H1 (cell line): ENCODE results near the gene RELCH. TPM values are rescaled to one million over a fixed set of nuclear protein-coding genes. Genes with fewer than 3 reads are reported as not detected.

Source experiments
- CTCF ChIA-PET: fragments of 300-600 bp; sonication (Branson Sonifier 250); formaldehyde crosslinking; loops from one replicate; lab custom pipeline; 2021; ENCODE audit not compliant: partially characterized antibody; lab: Charles Lee
- POLR2A ChIA-PET: fragments of 300-600 bp; sonication (Branson Sonifier 250); formaldehyde crosslinking; loops from one replicate; lab custom pipeline; 2021; ENCODE audit warnings: inconsistent platforms; ENCODE audit not compliant: partially characterized antibody; lab: Charles Lee
- DNase-seq, 2 experiments: peaks; one replicate each; pipeline versions ENCODE4 v3.0.0 to v3.0.0-alpha.2; 2010 to 2022; ENCODE audit warnings: low spot score in 2 of 2, low read depth in 1 of 2, mixed read lengths in 1 of 2
- FAIRE-seq: peaks from 2 replicates; lab custom pipeline; 2011; peaks lifted over from hg19 to GRCh38; lab: Jason Lieb, UNC
- H2AFZ ChIP-seq: 2 replicates; pipeline ENCODE4 v1.8.1; 2012; ENCODE audit warnings: low read length, inconsistent platforms
- H2AK5ac ChIP-seq: 2 replicates; pipeline ENCODE4 v1.6.1; 2013; ENCODE audit warnings: low read depth, low read length
- H2BK120ac ChIP-seq: replicated peaks from 2 replicates; pipeline ENCODE3; 2013; ENCODE audit warnings: low read depth, low read length, inconsistent platforms
- H2BK12ac ChIP-seq: 2 replicates; pipeline ENCODE4 v1.6.1; 2013; ENCODE audit warnings: low read depth, low read length
- H2BK15ac ChIP-seq: 2 replicates; pipeline ENCODE4 v1.6.1; 2013; ENCODE audit warnings: low read length
- H2BK20ac ChIP-seq: 2 replicates; pipeline ENCODE4 v1.6.1; 2013; ENCODE audit warnings: low read length
- H2BK5ac ChIP-seq: 2 replicates; pipeline ENCODE4 v1.6.1; 2013; ENCODE audit warnings: low read depth, low read length
- H3K14ac ChIP-seq: 2 replicates; pipeline ENCODE4 v1.6.1; 2013; ENCODE audit warnings: inconsistent platforms; ENCODE audit not compliant: insufficient read length
- H3K18ac ChIP-seq: 2 replicates; pipeline ENCODE4 v1.6.1; 2013; ENCODE audit warnings: low read length; ENCODE audit errors: extremely low read depth
- H3K23ac ChIP-seq: 2 replicates; pipeline ENCODE4 v1.6.1; 2013; ENCODE audit warnings: inconsistent platforms; ENCODE audit not compliant: insufficient read length
- H3K23me2 ChIP-seq: 2 replicates; pipeline ENCODE4 v1.6.1; 2013; ENCODE audit warnings: low read depth, low read length
- H3K27ac ChIP-seq: 2 replicates; pipeline ENCODE4 v1.6.1; 2011; ENCODE audit warnings: low read depth, low read length, inconsistent platforms
- H3K27me3 ChIP-seq, 4 experiments: replicated peaks in 1 of 4; 1 replicate in 1 of 4; 2 replicates in 3 of 4; pipeline versions ENCODE4 v1.6.1 to v1.8.1; 2011 to 2013; ENCODE audit warnings: low read length in 3 of 4, mild to moderate bottlenecking in 3 of 4, inconsistent platforms in 2 of 4, mixed read lengths in 2 of 4, moderate library complexity in 1 of 4; ENCODE audit not compliant: control insufficient read depth in 3 of 4, insufficient read depth in 3 of 4; ENCODE audit errors: extremely low read depth in 1 of 4
- H3K36me3 ChIP-seq, 4 experiments: 2 replicates each; pipeline versions ENCODE4 v1.6.1 to v1.8.1; 2011 to 2013; ENCODE audit warnings: mild to moderate bottlenecking in 4 of 4, low read length in 3 of 4, moderate library complexity in 2 of 4, control low read depth in 1 of 4, inconsistent platforms in 1 of 4; ENCODE audit not compliant: insufficient read depth in 4 of 4, control insufficient read depth in 2 of 4
- H3K4ac ChIP-seq: replicated peaks from 2 replicates; pipeline ENCODE3; 2013; ENCODE audit warnings: low read length, low read depth, mixed read lengths, inconsistent platforms; ENCODE audit not compliant: insufficient read length
- H3K4me1 ChIP-seq, 4 experiments: replicated peaks in 1 of 4; 1 replicate in 1 of 4; 2 replicates in 3 of 4; pipeline versions ENCODE4 v1.6.1 to v1.8.1; 2011 to 2013; ENCODE audit warnings: low read length in 3 of 4, inconsistent platforms in 2 of 4, mixed read lengths in 1 of 4; ENCODE audit not compliant: insufficient read depth in 4 of 4, control insufficient read depth in 3 of 4
- H3K4me2 ChIP-seq, 2 experiments: 2 replicates each; pipeline versions ENCODE4 v1.6.1 to v1.8.1; 2011 to 2013; ENCODE audit warnings: low read depth in 2 of 2, low read length in 2 of 2, control low read depth in 1 of 2, inconsistent platforms in 1 of 2, mild to moderate bottlenecking in 1 of 2; ENCODE audit not compliant: insufficient read depth in 1 of 2
- H3K4me3 ChIP-seq, 4 experiments: fragments of 200-600, 300-600 bp in 1 of 4; sonication (generic), shearing (Covaris generic), sonication (Bioruptor Twin) in 1 of 4; 2 replicates each; pipeline versions ENCODE4 v1.5.1 to v1.8.1; 2011 to 2016; ENCODE audit warnings: low read length in 4 of 4, low read depth in 3 of 4, control low read depth in 2 of 4, inconsistent platforms in 2 of 4, mild to moderate bottlenecking in 2 of 4, mixed read lengths in 1 of 4, moderate library complexity in 1 of 4; ENCODE audit not compliant: insufficient read depth in 2 of 4; ENCODE audit errors: extremely low read depth in 1 of 4
- H3K56ac ChIP-seq: replicated peaks from 2 replicates; pipeline ENCODE3; 2013; ENCODE audit warnings: low read depth, mild to moderate bottlenecking, mixed read lengths, low read length, inconsistent platforms; ENCODE audit not compliant: insufficient read length
- H3K79me1 ChIP-seq: 2 replicates; pipeline ENCODE4 v1.6.1; 2013; ENCODE audit warnings: low read depth, low read length, control low read depth
- H3K79me2 ChIP-seq, 2 experiments: 2 replicates each; pipeline versions ENCODE4 v1.6.1 to v1.8.1; 2012 to 2013; ENCODE audit warnings: low read length in 2 of 2, mild to moderate bottlenecking in 2 of 2, inconsistent platforms in 1 of 2; ENCODE audit not compliant: insufficient read depth in 2 of 2, control insufficient read depth in 1 of 2
- H3K9ac ChIP-seq, 4 experiments: replicated peaks in 1 of 4; 1 replicate in 1 of 4; 2 replicates in 3 of 4; pipeline versions ENCODE4 v1.6.1 to v1.8.1; 2011 to 2013; ENCODE audit warnings: low read depth in 3 of 4, low read length in 3 of 4, control low read depth in 2 of 4, mild to moderate bottlenecking in 2 of 4, moderate library complexity in 2 of 4, inconsistent platforms in 1 of 4; ENCODE audit errors: extremely low read depth in 1 of 4
- H3K9me3 ChIP-seq, 2 experiments: 2 replicates each; pipeline versions ENCODE4 v1.6.1 to v1.8.1; 2012 to 2013; ENCODE audit warnings: mild to moderate bottlenecking in 2 of 2, moderate library complexity in 2 of 2, control low read depth in 1 of 2, inconsistent platforms in 1 of 2, low read depth in 1 of 2, low read length in 1 of 2, mixed read lengths in 1 of 2; ENCODE audit not compliant: insufficient read depth in 2 of 2
- H4K20me1 ChIP-seq, 2 experiments: replicated peaks in 1 of 2; 2 replicates each; pipeline versions ENCODE3 to v1.8.1; 2011 to 2013; ENCODE audit warnings: inconsistent platforms in 2 of 2, low read length in 2 of 2, mild to moderate bottlenecking in 1 of 2; ENCODE audit not compliant: insufficient read depth in 2 of 2, control insufficient read depth in 1 of 2
- H4K5ac ChIP-seq: 2 replicates; pipeline ENCODE4 v1.6.1; 2013; ENCODE audit warnings: low read length, low read depth, mixed read lengths, inconsistent platforms; ENCODE audit not compliant: insufficient read length
- H4K8ac ChIP-seq: 2 replicates; pipeline ENCODE4 v1.8.0; 2013; ENCODE audit warnings: mild to moderate bottlenecking, moderate library complexity, low read length, inconsistent platforms; ENCODE audit not compliant: insufficient read depth; ENCODE audit errors: extremely low read depth
- H4K91ac ChIP-seq: replicated peaks from 2 replicates; pipeline ENCODE3; 2013; ENCODE audit warnings: low read length, mixed read lengths, inconsistent platforms; ENCODE audit not compliant: insufficient read length
- CHD1 ChIP-seq: IDR thresholded peaks from 2 replicates; pipeline ENCODE4 v1.6.1; 2012; ENCODE audit warnings: low read depth, low read length, improper control_type of control experiment
- RAD21 ChIP-seq, 2 experiments: IDR thresholded peaks in 1 of 2; conservative IDR thresholded peaks in 1 of 2; 2 replicates each; pipeline ENCODE4 v1.6.1; 2011; ENCODE audit warnings: low read depth in 2 of 2, low read length in 2 of 2, improper control_type of control experiment in 1 of 2, inconsistent platforms in 1 of 2, mild to moderate bottlenecking in 1 of 2, moderate library complexity in 1 of 2
- WGBS, 2 experiments: shearing (Covaris generic) in 1 of 2; methylation state at CpG; one replicate each; pipeline versions ENCODE4 v1.1.6 to v1.1.7; 2013 to 2015; ENCODE audit warnings: low lambda C conversion rate in 2 of 2, mixed read lengths in 2 of 2, inconsistent platforms in 1 of 2, low coverage in 1 of 2, missing lambda C conversion rate in 1 of 2; ENCODE audit not compliant: insufficient replicate concordance in 2 of 2, insufficient coverage in 1 of 2, insufficient read length in 1 of 2; ENCODE audit errors: extremely low coverage in 1 of 2, missing lambda C conversion rate in 1 of 2; 5-methylcytosine and 5-hydroxymethylcytosine counted together
- polyA plus RNA-seq, 7 experiments: library from polyadenylated mRNA; depleted of rRNA in 3 of 7; stranded (reverse) in 5 of 7; unstranded in 2 of 7; fragments of >200 nt in 5 of 7; fragments of 200-250 nt in 2 of 7; gene quantifications; 1 replicate in 5 of 7; 2 replicates in 1 of 7; 4 replicates in 1 of 7; pipeline versions ENCODE4 v1.2.1 to v1.2.3, GENCODE V29; 2011 to 2013; ENCODE audit warnings: missing spikeins in 2 of 7, mixed read lengths in 2 of 7
- total RNA-seq: library from RNA; stranded (reverse); fragmentation: NEBNext Ultra II Directional; extraction: Animal tissue kit (Norgen Biotek cat#: 25700); gene quantifications from 2 replicates; pipeline ENCODE4 v1.2.1, GENCODE V29; 2021

The RELCH gene
- total and polyA plus RNA-seq, 2 of the 8 experiments (the other 6 are each of a cell fraction or from before 2014, with no cell fraction given), result 7.3 to 26.9 TPM

- Histone ChIP-seq H2BK5ac (no peak overlapping the region), H4K91ac (no peak overlapping the region), H3K36me3 (peaks cover 0 to 24% (median 5%) of the 10 kb centered on the region in 4 experiments; a peak in 4 of 8 replicates), H2BK15ac (no peak overlapping the region), H3K4ac (no peak overlapping the region), H3K79me2 (no peaks in the 10 kb centered on the region), H4K8ac (no peak overlapping the region), H3K18ac (no peak overlapping the region), H3K27me3 (no peaks in the 10 kb centered on the region), H3K27ac (no peak overlapping the region), H3K4me2 (no peak overlapping the region), H4K5ac (no peak overlapping the region), H3K9ac (no peak overlapping the region), H3K23me2 (no peaks in the 10 kb centered on the region; the same call in 1 of the 2 replicates), H3K14ac (no peak overlapping the region), H3K23ac (no peak overlapping the region), H3K56ac (no peak overlapping the region), H2AFZ (no peak overlapping the region), H2BK20ac (no peak overlapping the region), H3K4me1 (no peaks in the 10 kb centered on the region), H4K20me1 (no peaks in the 10 kb centered on the region), H2BK120ac (no peak overlapping the region), H2BK12ac (no peak overlapping the region), H3K9me3 (peaks cover 3 to 7% of the 10 kb centered on the region in 2 experiments; a peak in 2 of 4 replicates), H3K4me3 (no peak overlapping the region), H3K79me1 (no peaks in the 10 kb centered on the region), H2AK5ac (no peak overlapping the region)
- FAIRE-seq, result no peak
- DNase-seq, result no peak
- CTCF ChIA-PET, result no interaction called here
- 84% methylated on average over 1 of the region's 1 CpG; no CpG with 5 or more reads in 1 of the 2 experiments for WGBS, 2 experiments
- TF ChIP-seq RAD21 (IDR thresholded peaks at IDR 0.05 in 1 of 2, conservative IDR thresholded peaks at IDR 0.05 in 1 of 2; ENCODE audit: low read depth in 2 of 2, low read length in 2 of 2) (no peak), CHD1 (no peak)
- POLR2A ChIA-PET, result no interaction called here
Observed at GRCh38 chr18:62236252-62236651, 49.2 kb downstream of the RELCH start.
